NCI-H187 (cell line): ENCODE data around the gene SH3D19.

Experiments
- DNase-seq, 2 experiments: peaks; one replicate each; lab custom pipeline; 2025; lab: John Stamatoyannopoulos, UW

Gene SH3D19

GRCh38 chr4:151195801-151196200 is 129.6 kb downstream of the SH3D19 start:
- no peak for DNase-seq

- no peak for DNase-seq
Measured at GRCh38 chr4:151193414-151193813, 132.0 kb downstream of the SH3D19 start.

GRCh38 chr4:151192556-151193235 is 132.7 kb downstream of the SH3D19 start:
- DNase-seq, result no peak

- DNase-seq, result no peak
Measured at GRCh38 chr4:151184523-151185458, 140.6 kb downstream of the SH3D19 start.

- no peak for DNase-seq
Measured at GRCh38 chr4:151182455-151182996, 142.9 kb downstream of the SH3D19 start.

GRCh38 chr4:151176685-151177084 is 148.7 kb downstream of the SH3D19 start:
- DNase-seq, result no peak

- DNase-seq, result no peak
Measured at GRCh38 chr4:151175754-151176631, 149.4 kb downstream of the SH3D19 start.

- DNase-seq, result no peak
Measured at GRCh38 chr4:151175233-151175632, 150.2 kb downstream of the SH3D19 start.

GRCh38 chr4:151174784-151175183 is 150.6 kb downstream of the SH3D19 start:
- no peak for DNase-seq

- DNase-seq, result no peak
Measured at GRCh38 chr4:151173871-151174270, 151.5 kb downstream of the SH3D19 start.

- DNase-seq, result no peak
Measured at GRCh38 chr4:151169900-151170299, 155.5 kb downstream of the SH3D19 start.

- DNase-seq, result no peak
Measured at GRCh38 chr4:151169223-151169622, 156.2 kb downstream of the SH3D19 start.

GRCh38 chr4:151167561-151167960 is 157.8 kb downstream of the SH3D19 start:
- no peak for DNase-seq

GRCh38 chr4:151166636-151167035 is 158.8 kb downstream of the SH3D19 start:
- no peak for DNase-seq

GRCh38 chr4:151165205-151166000 is 160.0 kb downstream of the SH3D19 start:
- no peak for DNase-seq

- no peak for DNase-seq
Measured at GRCh38 chr4:151163855-151164254, 161.6 kb downstream of the SH3D19 start.

GRCh38 chr4:151158979-151159378 is 166.4 kb downstream of the SH3D19 start:
- no peak for DNase-seq

GRCh38 chr4:151157543-151157942 is 167.9 kb downstream of the SH3D19 start:
- no peak for DNase-seq

- no peak for DNase-seq
Measured at GRCh38 chr4:151153585-151153984, 171.8 kb downstream of the SH3D19 start.

- no peak for DNase-seq
Measured at GRCh38 chr4:151152028-151152427, 173.4 kb downstream of the SH3D19 start.
